Measurements from ENCODE around the gene FRMD5.

FRMD5 gene

DNA sequence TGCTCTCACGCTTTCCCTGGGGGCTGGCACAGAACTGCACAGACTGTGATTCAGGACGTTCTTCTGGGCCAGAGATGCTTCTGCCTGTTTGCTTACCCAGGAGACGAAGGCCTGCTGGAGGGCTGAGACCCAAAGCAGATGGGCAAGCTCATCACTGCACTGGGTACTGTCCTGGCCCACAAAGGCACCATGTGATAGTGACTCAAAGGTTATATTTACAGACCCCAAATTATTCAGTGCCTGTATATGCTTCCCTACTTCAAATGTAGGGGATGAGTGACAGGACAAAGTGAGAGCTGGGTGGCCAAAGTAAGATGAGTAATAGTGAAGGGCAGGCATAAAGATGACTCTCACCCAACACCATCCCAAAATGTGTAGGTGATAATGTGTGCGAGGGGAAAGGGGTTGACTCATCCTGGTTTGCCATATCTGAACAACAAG is 240.9 kb downstream of the FRMD5 start:
- 86% methylated on average over 3 of the region's 4 CpGs for WGBS (ENCODE audit: insufficient coverage)
- Histone ChIP-seq H3K4me3 (ENCODE audit: control insufficient read depth in 1 of 7, extremely low read depth in 1 of 7, insufficient read depth in 4 of 7, low read depth in 2 of 7, low read length in 6 of 7) (no peak overlapping the region), H3K36me3 (ENCODE audit: control insufficient read depth in 4 of 4, insufficient read depth in 4 of 4, low read length in 3 of 4) (no peaks in the 10 kb centered on the region), H3K9me3 (ENCODE audit: control extremely low read depth in 1 of 5, control insufficient read depth in 4 of 5, insufficient read depth in 2 of 5, low read depth in 1 of 5, low read length in 4 of 5) (no peaks in the 10 kb centered on the region), H3K27me3 (replicated peaks in 2 of 5; ENCODE audit: control insufficient read depth in 4 of 5, insufficient read depth in 5 of 5, low read length in 4 of 5) (peaks cover 0 to 12% (median 0%) of the 10 kb centered on the region in 5 experiments), H3K4me1 (ENCODE audit: control extremely low read depth in 1 of 4, control insufficient read depth in 4 of 4, insufficient read depth in 4 of 4, low read length in 3 of 4) (no peaks in the 10 kb centered on the region), H3K27ac (ENCODE audit: insufficient read depth in 1 of 2, low read depth in 1 of 2, low read length in 2 of 2, poor library complexity in 1 of 2, severe bottlenecking in 2 of 2) (no peak overlapping the region)
- DNase-seq: no peak
- ChIA-PET CTCF (no interaction called here), POLR2A (no interaction called here)

DNA sequence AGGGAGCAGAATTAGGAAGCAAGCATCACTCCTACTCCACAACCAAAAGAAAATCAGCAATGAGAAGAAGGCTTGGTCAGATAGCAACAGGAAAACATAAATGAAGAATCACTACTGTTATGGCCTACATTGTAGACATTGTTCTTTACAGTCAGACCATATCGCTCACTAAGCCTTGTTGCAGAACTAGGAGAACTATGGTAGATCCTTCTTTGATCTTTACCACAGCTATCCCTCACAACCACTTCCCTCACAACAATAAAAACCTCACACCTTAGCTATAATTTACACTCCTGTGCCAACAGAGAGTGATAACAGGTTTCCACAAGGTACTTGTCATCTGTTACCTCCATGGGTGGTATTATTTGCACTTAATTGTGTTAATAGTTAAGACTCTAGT is 241.7 kb downstream of the FRMD5 start:
- CTCF ChIA-PET: no interaction called here

GRCh38 chr15:43950531-43950930 is 244.5 kb downstream of the FRMD5 start:
- Histone ChIP-seq H3K36me3 (ENCODE audit: control insufficient read depth in 4 of 4, insufficient read depth in 4 of 4, low read length in 3 of 4) (no peaks in the 10 kb centered on the region), H3K27ac (ENCODE audit: insufficient read depth in 1 of 2, low read depth in 1 of 2, low read length in 2 of 2, poor library complexity in 1 of 2, severe bottlenecking in 2 of 2) (no peak overlapping the region), H3K4me3 (ENCODE audit: control insufficient read depth in 1 of 7, extremely low read depth in 1 of 7, insufficient read depth in 4 of 7, low read depth in 2 of 7, low read length in 6 of 7) (no peak overlapping the region), H3K9me3 (ENCODE audit: control extremely low read depth in 1 of 5, control insufficient read depth in 4 of 5, insufficient read depth in 2 of 5, low read depth in 1 of 5, low read length in 4 of 5) (no peaks in the 10 kb centered on the region), H3K27me3 (replicated peaks in 2 of 5; ENCODE audit: control insufficient read depth in 4 of 5, insufficient read depth in 5 of 5, low read length in 4 of 5) (peaks cover 0 to 12% (median 0%) of the 10 kb centered on the region in 5 experiments), H3K4me1 (ENCODE audit: control extremely low read depth in 1 of 4, control insufficient read depth in 4 of 4, insufficient read depth in 4 of 4, low read length in 3 of 4) (no peaks in the 10 kb centered on the region)
- CTCF ChIA-PET: no interaction called here
- 98% methylated on average over 4 of the region's 4 CpGs for WGBS (ENCODE audit: insufficient coverage)
- DNase-seq: no peak
- POLR2A ChIA-PET: no interaction called here

More for the DNA sequence above, 241.7 kb downstream of the FRMD5 start:
- Histone ChIP-seq H3K36me3 (ENCODE audit: control insufficient read depth in 4 of 4, insufficient read depth in 4 of 4, low read length in 3 of 4) (no peaks in the 10 kb centered on the region), H3K4me3 (ENCODE audit: control insufficient read depth in 1 of 7, extremely low read depth in 1 of 7, insufficient read depth in 4 of 7, low read depth in 2 of 7, low read length in 6 of 7) (no peak overlapping the region), H3K9me3 (ENCODE audit: control extremely low read depth in 1 of 5, control insufficient read depth in 4 of 5, insufficient read depth in 2 of 5, low read depth in 1 of 5, low read length in 4 of 5) (no peaks in the 10 kb centered on the region), H3K4me1 (ENCODE audit: control extremely low read depth in 1 of 4, control insufficient read depth in 4 of 4, insufficient read depth in 4 of 4, low read length in 3 of 4) (no peaks in the 10 kb centered on the region), H3K27me3 (replicated peaks in 2 of 5; ENCODE audit: control insufficient read depth in 4 of 5, insufficient read depth in 5 of 5, low read length in 4 of 5) (peaks cover 0 to 12% (median 0%) of the 10 kb centered on the region in 5 experiments), H3K27ac (ENCODE audit: insufficient read depth in 1 of 2, low read depth in 1 of 2, low read length in 2 of 2, poor library complexity in 1 of 2, severe bottlenecking in 2 of 2) (no peak overlapping the region)
- 93% methylated on average over 1 of the region's 1 CpG for WGBS (ENCODE audit: insufficient coverage)
- POLR2A ChIA-PET: interaction anchor here (0.5 kb wide), 1 partner anchor 562 kb away, joined by 7 read pairs; no protein-coding TSS in a partner anchor
- no peak for DNase-seq

- Histone ChIP-seq H3K36me3 (ENCODE audit: control insufficient read depth in 4 of 4, insufficient read depth in 4 of 4, low read length in 3 of 4) (no peaks in the 10 kb centered on the region), H3K4me1 (ENCODE audit: control extremely low read depth in 1 of 4, control insufficient read depth in 4 of 4, insufficient read depth in 4 of 4, low read length in 3 of 4) (peaks cover 0 to 7% (median 3%) of the 10 kb centered on the region in 4 experiments), H3K27me3 (replicated peaks in 2 of 5; ENCODE audit: control insufficient read depth in 4 of 5, insufficient read depth in 5 of 5, low read length in 4 of 5) (peaks cover 0 to 7% (median 0%) of the 10 kb centered on the region in 5 experiments), H3K4me3 (ENCODE audit: control insufficient read depth in 1 of 7, extremely low read depth in 1 of 7, insufficient read depth in 4 of 7, low read depth in 2 of 7, low read length in 6 of 7) (no peak overlapping the region), H3K27ac (ENCODE audit: insufficient read depth in 1 of 2, low read depth in 1 of 2, low read length in 2 of 2, poor library complexity in 1 of 2, severe bottlenecking in 2 of 2) (no peak overlapping the region), H3K9me3 (ENCODE audit: control extremely low read depth in 1 of 5, control insufficient read depth in 4 of 5, insufficient read depth in 2 of 5, low read depth in 1 of 5, low read length in 4 of 5) (no peaks in the 10 kb centered on the region)
- WGBS (ENCODE audit: insufficient coverage): no CpG with 5 or more reads among the region's 1 CpG
- ChIA-PET CTCF (no interaction called here), POLR2A (no interaction called here)
- no peak for DNase-seq
Measured at GRCh38 chr15:43948691-43949325, 246.3 kb downstream of the FRMD5 start.

DNA sequence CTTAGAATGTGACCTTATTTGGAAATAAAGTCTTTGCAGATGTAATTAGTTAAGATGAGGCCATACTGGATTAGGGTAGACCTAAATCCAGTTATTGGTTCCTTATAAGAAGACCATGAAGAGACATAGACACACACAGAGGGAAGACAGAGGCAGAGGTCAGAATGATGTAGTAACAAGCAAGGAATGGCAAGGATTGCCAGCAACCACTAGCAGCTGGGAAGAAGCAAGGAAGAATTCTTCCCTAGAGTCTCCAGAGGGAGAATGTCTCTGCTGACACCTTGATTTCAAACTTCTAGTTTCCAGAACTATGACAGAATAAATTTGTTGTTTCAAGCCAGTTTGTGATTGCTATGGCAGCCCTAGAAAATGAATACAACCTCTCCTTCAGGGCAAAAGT is 251.6 kb downstream of the FRMD5 start:
- no peak for DNase-seq
- Histone ChIP-seq H3K27ac (ENCODE audit: insufficient read depth in 1 of 2, low read depth in 1 of 2, low read length in 2 of 2, poor library complexity in 1 of 2, severe bottlenecking in 2 of 2) (no peak overlapping the region), H3K4me1 (ENCODE audit: control extremely low read depth in 1 of 4, control insufficient read depth in 4 of 4, insufficient read depth in 4 of 4, low read length in 3 of 4) (peaks cover 0 to 7% (median 3%) of the 10 kb centered on the region in 4 experiments), H3K36me3 (ENCODE audit: control insufficient read depth in 4 of 4, insufficient read depth in 4 of 4, low read length in 3 of 4) (no peaks in the 10 kb centered on the region), H3K27me3 (replicated peaks in 2 of 5; ENCODE audit: control insufficient read depth in 4 of 5, insufficient read depth in 5 of 5, low read length in 4 of 5) (no peaks in the 10 kb centered on the region), H3K4me3 (ENCODE audit: control insufficient read depth in 1 of 7, extremely low read depth in 1 of 7, insufficient read depth in 4 of 7, low read depth in 2 of 7, low read length in 6 of 7) (no peak overlapping the region), H3K9me3 (ENCODE audit: control extremely low read depth in 1 of 5, control insufficient read depth in 4 of 5, insufficient read depth in 2 of 5, low read depth in 1 of 5, low read length in 4 of 5) (no peaks in the 10 kb centered on the region)
- POLR2A ChIA-PET: no interaction called here
- CTCF ChIA-PET: no interaction called here

- no peak for DNase-seq
- no peak overlapping the region for H3K4me3 ChIP-seq (ENCODE audit: control insufficient read depth in 1 of 7, extremely low read depth in 1 of 7, insufficient read depth in 4 of 7, low read depth in 2 of 7, low read length in 6 of 7)
- H3K4me1 ChIP-seq (ENCODE audit: control extremely low read depth in 1 of 4, control insufficient read depth in 4 of 4, insufficient read depth in 4 of 4, low read length in 3 of 4): peaks cover 0 to 7% (median 3%) of the 10 kb centered on the region in 4 experiments
- no peaks in the 10 kb centered on the region for H3K36me3 ChIP-seq (ENCODE audit: control insufficient read depth in 4 of 4, insufficient read depth in 4 of 4, low read length in 3 of 4)
- H3K9me3 ChIP-seq (ENCODE audit: control extremely low read depth in 1 of 5, control insufficient read depth in 4 of 5, insufficient read depth in 2 of 5, low read depth in 1 of 5, low read length in 4 of 5): no peaks in the 10 kb centered on the region
- WGBS (ENCODE audit: insufficient coverage): no CpG with 5 or more reads among the region's 1 CpG
- POLR2A ChIA-PET: no interaction called here
- H3K27me3 ChIP-seq (replicated peaks in 2 of 5; ENCODE audit: control insufficient read depth in 4 of 5, insufficient read depth in 5 of 5, low read length in 4 of 5): no peaks in the 10 kb centered on the region
- H3K27ac ChIP-seq (ENCODE audit: insufficient read depth in 1 of 2, low read depth in 1 of 2, low read length in 2 of 2, poor library complexity in 1 of 2, severe bottlenecking in 2 of 2): no peak overlapping the region
- CTCF ChIA-PET: interaction anchor here (0.7 kb wide), 1 partner anchor 125 kb away, joined by 3 read pairs; no protein-coding TSS in a partner anchor
Measured at GRCh38 chr15:43942194-43942593, 252.9 kb downstream of the FRMD5 start.

- no CpG with 5 or more reads among the region's 3 CpGs for WGBS (ENCODE audit: insufficient coverage)
- POLR2A ChIA-PET: no interaction called here
- H3K4me3 ChIP-seq (ENCODE audit: control insufficient read depth in 1 of 7, extremely low read depth in 1 of 7, insufficient read depth in 4 of 7, low read depth in 2 of 7, low read length in 6 of 7): no peak overlapping the region
- H3K9me3 ChIP-seq (ENCODE audit: control extremely low read depth in 1 of 5, control insufficient read depth in 4 of 5, insufficient read depth in 2 of 5, low read depth in 1 of 5, low read length in 4 of 5): no peaks in the 10 kb centered on the region
- no peaks in the 10 kb centered on the region for H3K27me3 ChIP-seq (replicated peaks in 2 of 5; ENCODE audit: control insufficient read depth in 4 of 5, insufficient read depth in 5 of 5, low read length in 4 of 5)
- H3K27ac ChIP-seq (ENCODE audit: insufficient read depth in 1 of 2, low read depth in 1 of 2, low read length in 2 of 2, poor library complexity in 1 of 2, severe bottlenecking in 2 of 2): no peak overlapping the region
- peaks cover 0 to 7% (median 3%) of the 10 kb centered on the region in 4 experiments for H3K4me1 ChIP-seq (ENCODE audit: control extremely low read depth in 1 of 4, control insufficient read depth in 4 of 4, insufficient read depth in 4 of 4, low read length in 3 of 4)
- H3K36me3 ChIP-seq (ENCODE audit: control insufficient read depth in 4 of 4, insufficient read depth in 4 of 4, low read length in 3 of 4): no peaks in the 10 kb centered on the region
- CTCF ChIA-PET: interaction anchor here (0.7 kb wide), 1 partner anchor 125 kb away, joined by 3 read pairs; no protein-coding TSS in a partner anchor
- DNase-seq: peak in 1 of 3 donors; percentile 7
Measured at GRCh38 chr15:43941555-43941954, 253.5 kb downstream of the FRMD5 start.
